GM20431 (cell line): Measurements from ENCODE around the gene FOXK1.

ENCODE experiments used
- in situ Hi-C: fragments of 300-500 bp; cut with MseI, MboI; formaldehyde crosslinking; loops from one replicate; pipeline ENCODE4 v1.15.0; 2020; ENCODE audit warnings: low sequenced_read_pairs; ENCODE audit not compliant: unreplicated experiment

The FOXK1 gene

GRCh38 chr7:4758111-4758510 is 76.0 kb downstream of the FOXK1 start:
- in situ Hi-C loops, result loop anchor here (25.0 kb wide), 2 partner anchors 104 to 146 kb away; partner anchors contain the start of gene PAPOLB

GRCh38 chr7:4758791-4759190 is 76.7 kb downstream of the FOXK1 start:
- in situ Hi-C loops, result loop anchor here (25.0 kb wide), 2 partner anchors 104 to 146 kb away; partner anchors contain the start of gene PAPOLB

DNA sequence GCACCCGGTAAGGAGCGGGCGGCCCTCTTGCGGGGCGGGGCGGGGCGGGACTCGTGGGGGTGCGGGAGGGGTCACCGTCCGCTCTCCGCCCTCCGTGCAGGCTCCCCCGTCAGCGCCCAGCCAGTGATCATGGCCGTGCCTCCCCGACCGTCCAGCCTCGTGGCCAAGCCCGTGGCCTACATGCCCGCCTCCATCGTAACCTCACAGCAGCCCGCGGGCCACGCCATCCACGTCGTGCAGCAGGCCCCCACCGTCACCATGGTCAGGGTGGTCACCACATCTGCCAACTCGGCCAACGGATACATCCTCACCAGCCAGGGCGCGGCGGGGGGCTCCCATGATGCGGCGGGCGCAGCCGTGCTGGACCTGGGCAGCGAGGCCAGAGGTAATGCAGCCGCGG is 77.1 kb downstream of the FOXK1 start:
- in situ Hi-C loops, result loop anchor here (25.0 kb wide), 2 partner anchors 103 to 147 kb away; partner anchors contain the start of gene PAPOLB

DNA sequence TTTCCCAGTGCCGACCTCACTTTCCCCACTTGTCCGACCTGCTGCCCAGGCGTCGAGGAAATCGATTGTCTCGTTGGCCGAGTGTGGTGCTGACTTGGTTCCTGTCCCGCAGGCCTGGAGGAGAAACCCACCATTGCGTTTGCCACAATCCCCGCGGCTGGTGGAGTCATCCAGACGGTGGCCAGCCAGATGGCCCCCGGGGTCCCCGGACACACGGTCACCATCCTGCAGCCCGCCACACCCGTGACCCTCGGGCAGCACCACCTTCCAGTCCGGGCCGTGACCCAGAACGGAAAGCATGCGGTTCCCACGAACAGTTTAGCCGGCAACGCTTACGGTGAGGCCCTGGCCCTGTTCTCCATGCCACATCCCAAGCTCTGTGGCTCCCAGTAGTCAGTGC is 78.9 kb downstream of the FOXK1 start:
- in situ Hi-C loops, result loop anchor here (25.0 kb wide), 2 partner anchors 101 to 149 kb away; partner anchors contain the start of gene PAPOLB

- in situ Hi-C loops, result loop anchor here (25.0 kb wide), 2 partner anchors 100 to 150 kb away; partner anchors contain the start of gene PAPOLB
These were observed 80.3 kb downstream of the FOXK1 start for GRCh38 chr7:4762121-4763055.

DNA sequence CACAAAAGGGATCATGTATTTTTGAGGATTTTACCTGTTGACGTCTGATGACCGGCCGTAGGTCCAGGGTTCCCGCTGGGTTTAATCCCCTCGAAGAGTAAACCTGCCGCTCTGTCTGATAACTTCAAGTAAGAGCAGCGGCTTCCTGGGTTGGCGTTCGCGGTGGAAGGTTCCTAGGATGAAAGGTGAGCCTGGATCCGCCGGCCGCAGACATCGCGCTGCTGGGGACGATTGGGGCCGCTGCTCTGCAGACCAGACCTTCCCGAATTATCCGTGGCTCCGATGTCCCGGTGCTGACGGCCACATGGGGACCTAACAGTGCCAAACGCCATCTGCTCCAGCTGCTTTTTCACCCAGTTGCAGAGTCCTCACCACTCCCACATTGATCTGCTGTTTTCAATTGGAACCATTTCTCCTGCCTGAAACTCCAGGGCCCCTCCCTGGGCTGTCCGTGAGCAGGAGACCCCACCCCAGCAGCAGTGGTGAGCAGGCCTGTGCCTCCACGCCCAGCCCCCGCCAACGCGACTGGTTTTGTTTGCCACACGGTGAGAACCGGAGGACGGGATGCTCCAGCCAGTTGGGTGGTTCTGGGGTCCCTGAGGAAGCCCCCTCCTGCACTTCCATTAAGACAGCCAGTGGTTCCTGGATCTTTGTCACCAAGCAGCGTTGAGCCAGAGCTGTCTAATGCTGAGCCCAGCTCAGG is 81.1 kb downstream of the FOXK1 start:
- in situ Hi-C loops, result loop anchor here (25.0 kb wide), 2 partner anchors 99 to 151 kb away; partner anchors contain the start of gene PAPOLB

GRCh38 chr7:4763794-4764185 is 81.7 kb downstream of the FOXK1 start:
- in situ Hi-C loops, result loop anchor here (25.0 kb wide), 2 partner anchors 99 to 151 kb away; partner anchors contain the start of gene PAPOLB

- in situ Hi-C loops, result loop anchor here (25.0 kb wide), 2 partner anchors 98 to 152 kb away; partner anchors contain the start of gene PAPOLB
These were observed 82.4 kb downstream of the FOXK1 start for GRCh38 chr7:4764402-4765007.

- in situ Hi-C loops, result loop anchor here (25.0 kb wide), 2 partner anchors 96 to 154 kb away; partner anchors contain the start of gene PAPOLB
These were observed 83.8 kb downstream of the FOXK1 start for GRCh38 chr7:4765776-4766490.

DNA sequence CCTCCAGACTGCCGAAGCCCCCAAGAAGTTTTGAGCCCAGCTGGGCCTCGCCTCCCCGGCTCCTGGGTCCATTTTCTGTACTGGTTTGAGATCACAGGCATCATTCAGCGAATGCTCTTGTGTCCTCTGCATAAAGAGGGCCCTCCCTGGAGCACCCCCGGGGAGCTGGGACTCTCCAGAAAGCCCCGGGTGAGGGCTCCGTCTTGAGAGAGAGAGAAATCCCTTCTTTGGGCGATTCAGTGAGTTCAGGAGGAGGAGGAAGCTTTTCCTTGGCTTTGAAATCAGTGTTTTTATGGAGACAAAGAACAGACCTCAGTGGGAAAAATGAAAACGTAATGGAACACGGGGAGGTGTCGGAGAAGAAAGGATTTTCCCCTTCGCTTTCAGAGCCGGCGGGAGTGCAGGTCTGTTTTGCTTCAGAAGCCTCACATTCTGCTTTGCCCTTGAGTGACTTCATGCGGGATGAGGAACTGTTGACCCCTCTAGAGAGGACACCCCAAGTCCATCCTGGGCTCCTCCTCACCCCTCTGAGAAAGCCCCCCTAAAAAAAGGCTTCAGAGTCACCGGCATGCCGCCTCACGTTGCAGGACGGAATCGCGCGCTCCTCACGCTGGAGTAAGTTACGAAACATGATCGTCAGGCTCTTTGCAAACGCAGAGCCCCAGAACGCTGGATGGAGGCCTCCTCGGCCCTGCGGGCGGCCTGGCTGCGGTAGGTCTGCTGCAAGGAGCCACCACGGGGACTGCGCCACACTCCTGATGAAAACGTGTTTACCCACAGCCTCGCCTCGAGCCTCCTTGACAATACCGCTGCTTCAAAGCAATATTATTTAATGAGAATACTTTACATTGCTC is 84.8 kb downstream of the FOXK1 start:
- in situ Hi-C loops, result loop anchor here (25.0 kb wide), 2 partner anchors 95 to 155 kb away; partner anchors contain the start of gene PAPOLB

DNA sequence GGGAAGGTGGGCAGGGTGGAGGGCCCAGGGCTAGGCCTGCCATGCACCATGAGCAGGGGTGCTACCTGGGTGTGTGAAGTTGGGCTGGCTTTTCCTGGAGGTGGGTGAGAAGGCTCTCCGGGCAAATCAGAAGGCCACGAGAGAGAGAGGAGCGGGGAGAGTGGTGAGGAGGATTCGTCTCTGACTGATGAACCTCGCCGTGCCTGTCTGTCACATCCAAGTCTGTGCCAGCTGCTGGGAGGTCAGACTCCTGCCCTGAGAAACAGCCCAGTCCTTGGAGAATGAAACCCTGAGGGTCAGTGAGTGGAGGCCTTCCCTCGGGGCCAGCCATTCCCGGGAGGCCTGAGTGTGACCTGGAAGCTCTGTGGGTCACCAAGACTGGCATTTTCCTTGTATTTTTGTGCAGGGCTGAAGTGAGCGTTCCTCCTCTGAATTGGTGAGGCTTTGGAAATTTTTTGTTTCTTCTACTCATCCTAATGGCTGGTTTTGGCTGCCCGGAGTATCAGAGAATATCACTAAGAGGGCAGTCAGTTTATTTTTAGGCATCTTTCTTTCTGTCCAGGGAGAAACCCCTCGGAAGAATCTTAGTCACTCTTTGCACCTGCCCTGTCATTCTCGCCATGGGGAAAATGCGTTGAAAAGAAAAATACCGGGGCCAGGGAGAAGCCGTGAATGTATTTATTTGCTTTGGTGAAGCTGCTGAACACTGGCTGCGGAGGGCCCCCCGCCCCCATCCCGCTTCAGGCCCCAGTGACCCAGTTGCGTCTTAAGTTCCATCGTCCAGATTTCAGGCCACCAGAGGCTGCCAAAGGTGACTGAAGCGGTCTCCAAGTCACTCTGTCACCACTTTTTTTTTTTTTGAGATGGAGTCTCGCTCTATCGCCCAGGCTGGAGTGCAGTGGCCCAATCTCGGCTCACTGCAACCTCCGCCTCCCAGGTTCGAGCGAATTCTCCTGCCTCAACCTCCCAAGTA is 86.8 kb downstream of the FOXK1 start:
- in situ Hi-C loops, result loop anchor here (25.0 kb wide), 2 partner anchors 93 to 157 kb away; partner anchors contain the start of gene PAPOLB

DNA sequence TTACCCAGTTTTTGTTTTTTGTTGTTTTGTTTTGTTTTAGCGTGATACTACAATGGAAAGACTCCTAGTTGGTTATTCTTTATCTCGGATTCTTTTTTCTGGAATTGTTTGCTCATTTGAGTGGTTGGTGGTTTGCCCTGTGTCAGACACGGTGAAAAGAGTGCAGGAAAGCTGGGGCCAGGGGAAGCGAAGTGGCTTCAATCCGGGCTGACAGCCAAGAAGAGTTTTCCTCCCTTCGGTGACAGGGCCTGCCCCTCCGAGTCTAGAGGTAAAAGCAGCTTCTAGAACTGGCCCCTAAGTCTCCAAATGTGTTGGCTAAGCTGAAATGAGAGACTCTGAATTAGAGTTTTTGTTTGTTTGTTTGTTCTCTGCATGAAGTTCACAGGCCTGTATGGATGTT is 87.7 kb downstream of the FOXK1 start:
- in situ Hi-C loops, result loop anchor here (25.0 kb wide), 2 partner anchors 93 to 157 kb away; partner anchors contain the start of gene PAPOLB

DNA sequence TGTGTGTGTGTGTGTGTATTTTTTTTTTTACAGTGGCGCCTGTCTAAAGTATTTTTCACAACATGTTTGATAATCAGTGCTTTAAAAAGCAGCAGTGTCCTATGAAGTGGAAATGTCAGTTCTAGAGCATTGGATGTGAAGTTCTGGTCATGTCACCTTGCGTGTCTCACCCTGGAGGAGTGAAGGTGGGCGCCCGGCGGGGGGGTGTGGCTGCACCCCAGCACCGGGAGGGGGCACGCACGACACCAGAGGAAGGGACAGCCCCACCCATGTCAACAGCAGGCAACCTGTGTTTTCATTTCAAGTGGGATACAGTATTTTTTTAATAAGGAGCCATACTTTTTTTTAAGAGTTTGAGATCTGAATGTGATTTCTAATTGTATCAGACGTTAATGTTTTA is 88.8 kb downstream of the FOXK1 start:
- in situ Hi-C loops, result loop anchor here (25.0 kb wide), 2 partner anchors 91 to 159 kb away; partner anchors contain the start of gene PAPOLB

GRCh38 chr7:4771737-4772136 is 89.6 kb downstream of the FOXK1 start:
- in situ Hi-C loops, result loop anchor here (25.0 kb wide), 2 partner anchors 91 to 159 kb away; partner anchors contain the start of gene PAPOLB

GRCh38 chr7:4772306-4772705 is 90.2 kb downstream of the FOXK1 start:
- in situ Hi-C loops, result loop anchor here (25.0 kb wide), 2 partner anchors 90 to 160 kb away; partner anchors contain the start of gene PAPOLB

- in situ Hi-C loops, result loop anchor here (25.0 kb wide), 2 partner anchors 88 to 162 kb away; partner anchors contain the start of gene PAPOLB
These were observed 91.9 kb downstream of the FOXK1 start for GRCh38 chr7:4774007-4774406.
